ENCODE results near the gene RIN2. TPM values are rescaled to one million over a fixed set of nuclear protein-coding genes. Genes with fewer than 3 reads are reported as not detected.

Gene RIN2
- total RNA-seq, 1 donor from 2014 or later = 21.2 TPM

DNA sequence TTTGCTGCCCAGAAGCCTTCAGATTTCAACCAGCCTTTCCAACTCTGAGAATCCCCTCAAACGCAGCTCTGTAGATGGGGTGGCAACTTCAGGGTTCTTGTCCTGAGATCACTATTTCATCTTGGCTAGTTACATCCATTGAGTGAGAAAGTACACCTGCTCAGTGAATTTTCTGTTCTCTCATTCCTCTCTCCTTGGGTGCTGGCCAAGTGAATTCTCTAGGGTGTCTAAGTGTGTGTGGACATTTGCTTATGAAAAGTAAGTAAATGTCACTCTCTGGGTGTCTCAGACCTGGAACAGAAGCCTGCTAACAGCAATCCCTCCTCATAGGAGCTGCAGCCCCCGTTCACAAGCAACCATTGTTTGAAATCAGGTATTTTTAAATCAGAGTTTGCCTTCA lies 3.8 kb downstream of the RIN2 start:
- Mint-ChIP-seq H3K4me3 (ENCODE audit: unreplicated experiment) (no peak overlapping the region), H3K27me3 (ENCODE audit: low read depth, unreplicated experiment) (no peaks in the 10 kb centered on the region), H3K9me3 (ENCODE audit: unreplicated experiment) (no peaks in the 10 kb centered on the region), H3K27ac (ENCODE audit: unreplicated experiment) (no peak overlapping the region), H3K36me3 (ENCODE audit: low read depth, unreplicated experiment) (no peaks in the 10 kb centered on the region), H3K4me1 (ENCODE audit: low read depth, unreplicated experiment) (peaks cover 23% of the 10 kb centered on the region)
- no peak for TF ChIP-seq EZH2 (IDR thresholded peaks at IDR 0.05; ENCODE audit: insufficient read depth, low read length)
- TF ChIP-seq, protein P1, sequence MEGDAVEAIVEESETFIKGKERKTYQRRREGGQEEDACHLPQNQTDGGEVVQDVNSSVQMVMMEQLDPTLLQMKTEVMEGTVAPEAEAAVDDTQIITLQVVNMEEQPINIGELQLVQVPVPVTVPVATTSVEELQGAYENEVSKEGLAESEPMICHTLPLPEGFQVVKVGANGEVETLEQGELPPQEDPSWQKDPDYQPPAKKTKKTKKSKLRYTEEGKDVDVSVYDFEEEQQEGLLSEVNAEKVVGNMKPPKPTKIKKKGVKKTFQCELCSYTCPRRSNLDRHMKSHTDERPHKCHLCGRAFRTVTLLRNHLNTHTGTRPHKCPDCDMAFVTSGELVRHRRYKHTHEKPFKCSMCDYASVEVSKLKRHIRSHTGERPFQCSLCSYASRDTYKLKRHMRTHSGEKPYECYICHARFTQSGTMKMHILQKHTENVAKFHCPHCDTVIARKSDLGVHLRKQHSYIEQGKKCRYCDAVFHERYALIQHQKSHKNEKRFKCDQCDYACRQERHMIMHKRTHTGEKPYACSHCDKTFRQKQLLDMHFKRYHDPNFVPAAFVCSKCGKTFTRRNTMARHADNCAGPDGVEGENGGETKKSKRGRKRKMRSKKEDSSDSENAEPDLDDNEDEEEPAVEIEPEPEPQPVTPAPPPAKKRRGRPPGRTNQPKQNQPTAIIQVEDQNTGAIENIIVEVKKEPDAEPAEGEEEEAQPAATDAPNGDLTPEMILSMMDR (IDR thresholded peaks at IDR 0.05; ENCODE audit: insufficient read depth, low read depth, low read length) = no peak
- Histone ChIP-seq H3K4me2 (ENCODE audit: low read length) (no peak overlapping the region), H2AFZ (ENCODE audit: low read depth, low read length) (no peak overlapping the region), H3K9ac (ENCODE audit: low read length) (no peak overlapping the region), H4K20me1 (ENCODE audit: insufficient read depth, low read length) (peaks cover 22% of the 10 kb centered on the region), H3K4me1 (ENCODE audit: insufficient read depth, low read length) (peaks cover 7% of the 10 kb centered on the region), H3K27me3 (ENCODE audit: insufficient read depth, low read length) (no peaks in the 10 kb centered on the region), H3K4me3 (ENCODE audit: insufficient read depth, low read depth, low read length) (no peak overlapping the region), H3K9me3 (ENCODE audit: insufficient read depth, low read depth, low read length) (no peaks in the 10 kb centered on the region), H3K27ac (ENCODE audit: low read depth, low read length) (no peak overlapping the region), H3K36me3 (ENCODE audit: insufficient read depth, low read length) (no peaks in the 10 kb centered on the region), H3K79me2 (ENCODE audit: insufficient read depth, low read length) (peaks cover 11% of the 10 kb centered on the region)
- no peak for FAIRE-seq
- no peak for DNase-seq (ENCODE audit: low read depth)

DNA sequence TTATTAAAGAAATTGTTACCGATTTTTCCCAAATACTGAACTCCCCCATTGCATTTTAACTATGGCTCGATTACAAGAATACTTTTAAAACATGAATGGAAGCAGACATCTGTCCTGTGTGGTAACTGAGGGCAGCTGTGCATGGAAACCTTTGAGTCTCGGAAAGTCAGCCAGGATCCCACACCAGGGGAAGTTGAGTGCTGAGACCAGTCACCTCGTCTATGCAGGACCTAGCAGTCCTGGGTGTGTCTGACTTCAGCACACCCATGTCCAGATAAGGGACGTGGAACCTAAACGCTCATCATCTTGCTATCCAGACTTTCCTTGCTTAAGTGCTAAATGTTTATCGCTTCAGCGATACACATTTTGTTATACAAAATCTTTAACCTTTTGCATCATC lies 6.1 kb downstream of the RIN2 start:
- peaks cover 7% of the 10 kb centered on the region for H3K79me2 ChIP-seq (ENCODE audit: insufficient read depth, low read length)
- Mint-ChIP-seq H3K27ac (ENCODE audit: unreplicated experiment) (peak overlapping the region; percentile 13), H3K4me1 (ENCODE audit: low read depth, unreplicated experiment) (peaks cover 28% of the 10 kb centered on the region), H3K9me3 (ENCODE audit: unreplicated experiment) (no peaks in the 10 kb centered on the region), H3K4me3 (ENCODE audit: unreplicated experiment) (no peak overlapping the region), H3K36me3 (ENCODE audit: low read depth, unreplicated experiment) (peaks cover 2% of the 10 kb centered on the region), H3K27me3 (ENCODE audit: low read depth, unreplicated experiment) (no peaks in the 10 kb centered on the region)
- no peaks in the 10 kb centered on the region for H3K36me3 ChIP-seq (ENCODE audit: insufficient read depth, low read length)
- H3K4me1 ChIP-seq (ENCODE audit: insufficient read depth, low read length) = peaks cover under 1% of the 10 kb centered on the region
- FAIRE-seq = no peak
- no peak for DNase-seq (ENCODE audit: low read depth)
- no peaks in the 10 kb centered on the region for H3K9me3 ChIP-seq (ENCODE audit: insufficient read depth, low read depth, low read length)
- H3K9ac ChIP-seq (ENCODE audit: low read length) = no peak overlapping the region
- no peak overlapping the region for H2AFZ ChIP-seq (ENCODE audit: low read depth, low read length)
- no peak overlapping the region for H3K4me2 ChIP-seq (ENCODE audit: low read length)
- H3K4me3 ChIP-seq (ENCODE audit: insufficient read depth, low read depth, low read length) = no peak overlapping the region
- H3K27ac ChIP-seq (ENCODE audit: low read depth, low read length) = no peak overlapping the region
- TF ChIP-seq, protein P1 (IDR thresholded peaks at IDR 0.05; ENCODE audit: insufficient read depth, low read depth, low read length) = no peak
- no peak for TF ChIP-seq EZH2 (IDR thresholded peaks at IDR 0.05; ENCODE audit: insufficient read depth, low read length)
- peaks cover 25% of the 10 kb centered on the region for H4K20me1 ChIP-seq (ENCODE audit: insufficient read depth, low read length)
- H3K27me3 ChIP-seq (ENCODE audit: insufficient read depth, low read length) = no peaks in the 10 kb centered on the region

DNA sequence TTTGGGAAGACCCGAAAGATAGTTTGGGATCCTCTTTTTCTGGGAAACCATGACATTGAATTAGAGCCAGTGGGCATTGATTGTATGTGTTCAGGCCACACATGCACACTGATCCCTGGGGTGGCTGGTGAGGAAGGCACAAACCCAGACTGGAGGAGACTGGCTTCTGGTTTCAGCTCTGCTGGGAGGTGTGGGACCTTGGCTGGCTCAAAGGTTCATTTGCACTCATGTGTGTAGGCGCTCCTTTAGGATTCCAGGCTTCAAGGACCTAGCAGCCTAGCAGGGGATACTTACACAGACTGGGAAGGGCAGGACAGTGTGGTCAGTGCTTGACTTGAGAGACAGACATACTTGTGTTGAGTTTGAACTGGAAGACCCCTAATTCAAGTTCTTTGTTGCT lies 7.2 kb downstream of the RIN2 start:
- no peaks in the 10 kb centered on the region for H3K27me3 Mint-ChIP-seq (ENCODE audit: low read depth, unreplicated experiment)
- H3K36me3 Mint-ChIP-seq (ENCODE audit: low read depth, unreplicated experiment) = peaks cover 2% of the 10 kb centered on the region
- Histone ChIP-seq H3K4me2 (ENCODE audit: low read length) (no peak overlapping the region), H3K9me3 (ENCODE audit: insufficient read depth, low read depth, low read length) (no peaks in the 10 kb centered on the region), H3K9ac (ENCODE audit: low read length) (no peak overlapping the region), H4K20me1 (ENCODE audit: insufficient read depth, low read length) (peaks cover 18% of the 10 kb centered on the region), H2AFZ (ENCODE audit: low read depth, low read length) (no peak overlapping the region), H3K27me3 (ENCODE audit: insufficient read depth, low read length) (no peaks in the 10 kb centered on the region), H3K4me1 (ENCODE audit: insufficient read depth, low read length) (no peaks in the 10 kb centered on the region), H3K36me3 (ENCODE audit: insufficient read depth, low read length) (no peaks in the 10 kb centered on the region), H3K27ac (ENCODE audit: low read depth, low read length) (no peak overlapping the region), H3K79me2 (ENCODE audit: insufficient read depth, low read length) (peaks cover 4% of the 10 kb centered on the region), H3K4me3 (ENCODE audit: insufficient read depth, low read depth, low read length) (no peak overlapping the region)
- no peak overlapping the region for H3K4me3 Mint-ChIP-seq (ENCODE audit: unreplicated experiment)
- no peak for TF ChIP-seq EZH2 (IDR thresholded peaks at IDR 0.05; ENCODE audit: insufficient read depth, low read length)
- TF ChIP-seq, protein P1 (IDR thresholded peaks at IDR 0.05; ENCODE audit: insufficient read depth, low read depth, low read length) = no peak
- H3K4me1 Mint-ChIP-seq (ENCODE audit: low read depth, unreplicated experiment) = peaks cover 27% of the 10 kb centered on the region
- no peaks in the 10 kb centered on the region for H3K9me3 Mint-ChIP-seq (ENCODE audit: unreplicated experiment)
- FAIRE-seq (no peak), DNase-seq (ENCODE audit: low read depth) (no peak)
- H3K27ac Mint-ChIP-seq (ENCODE audit: unreplicated experiment) = no peak overlapping the region

All from astrocyte (in vitro differentiated cells and primary cell).